ENCODE data around the gene LASP1NB.
"Not testable (repeated sequence)": the region's sequence is repeated elsewhere in the genome, so short reads cannot be mapped to it uniquely, and the experiment has no call there.

The LASP1NB gene

DNA sequence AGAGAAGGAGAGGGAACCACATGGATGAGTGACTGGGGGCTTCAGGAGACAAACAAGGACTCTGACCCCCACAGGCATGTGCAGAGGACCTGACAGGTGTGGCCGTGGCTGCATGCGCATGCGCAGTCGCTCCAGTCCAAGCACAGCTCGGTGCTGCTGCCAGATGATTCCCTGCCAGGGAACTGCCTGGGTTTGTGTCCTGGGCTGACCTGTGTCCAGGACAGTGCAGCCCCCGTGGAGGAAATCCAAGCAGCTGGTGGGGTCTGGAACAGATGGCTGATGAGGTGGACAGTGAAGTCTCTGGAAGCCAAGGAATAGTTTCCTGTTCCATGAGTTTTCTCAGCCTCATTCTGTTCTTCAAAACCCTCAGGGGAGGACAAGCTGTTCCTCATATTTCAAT is 28.2 kb upstream of the LASP1NB start:
- DNase-seq (ENCODE audit: low spot score) = no peak

DNA sequence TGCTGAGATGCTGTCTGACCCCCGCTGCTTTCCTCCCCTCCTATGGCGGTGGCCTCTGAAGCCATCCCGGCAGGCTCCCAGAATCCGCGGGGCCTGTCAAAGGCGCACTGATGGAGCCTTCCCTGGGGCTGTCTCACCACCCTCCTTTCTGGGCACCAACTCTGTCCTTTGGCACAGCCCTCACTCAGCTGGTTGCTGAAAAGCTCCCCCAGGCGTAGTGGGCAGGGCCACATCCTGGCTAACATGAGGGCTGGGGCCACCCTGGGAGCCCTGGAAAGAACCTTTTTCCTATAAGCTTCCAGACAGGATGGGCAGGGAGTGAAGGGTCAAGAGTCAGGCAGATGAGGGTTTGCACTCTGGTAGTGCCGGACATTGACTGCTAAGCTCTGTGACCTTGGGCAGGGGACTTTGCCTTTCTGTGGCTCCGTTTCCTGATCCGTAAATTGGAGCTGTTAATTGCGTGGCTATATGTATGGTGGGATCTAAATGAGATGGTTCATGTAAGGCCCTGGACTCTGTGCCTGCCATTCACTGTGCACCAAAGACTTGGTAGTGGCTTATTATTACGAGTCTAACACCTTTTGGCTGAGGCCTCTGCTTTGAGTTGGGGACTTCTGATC is 27.6 kb upstream of the LASP1NB start:
- no peak for DNase-seq (ENCODE audit: low spot score)

- no peak for DNase-seq (ENCODE audit: low spot score)
Measured at GRCh38 chr17:38898291-38898679, 27.1 kb upstream of the LASP1NB start.

GRCh38 chr17:38898812-38899348 is 26.5 kb upstream of the LASP1NB start:
- no peak for DNase-seq (ENCODE audit: low spot score)

DNA sequence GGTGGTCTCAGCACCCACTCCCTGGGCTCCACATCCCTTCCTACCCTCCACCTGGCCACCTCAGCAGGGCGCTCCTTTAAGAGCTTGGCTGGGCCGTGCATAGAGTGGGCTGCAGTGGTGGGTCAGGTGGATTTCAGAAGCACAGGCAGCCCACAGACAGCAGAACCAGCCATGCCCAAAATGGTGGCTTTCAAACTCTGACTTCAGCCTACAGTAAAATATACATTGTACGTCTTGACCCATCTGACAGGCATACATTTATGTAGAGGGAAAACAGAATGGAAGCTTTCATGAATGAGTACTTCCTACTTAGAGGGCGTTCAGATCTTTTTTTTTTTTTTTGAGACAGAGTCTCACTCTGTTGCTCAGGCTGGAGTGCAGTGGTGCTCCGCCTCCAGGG is 26.0 kb upstream of the LASP1NB start:
- no peak for DNase-seq (ENCODE audit: low spot score)

GRCh38 chr17:38900978-38901656 is 24.3 kb upstream of the LASP1NB start:
- no peak for DNase-seq (ENCODE audit: low spot score)

- DNase-seq (ENCODE audit: low spot score) = no peak
Measured at GRCh38 chr17:38903404-38903803, 22.0 kb upstream of the LASP1NB start.

- no peak for DNase-seq (ENCODE audit: low spot score)
Measured at GRCh38 chr17:38904892-38905291, 20.5 kb upstream of the LASP1NB start.

DNA sequence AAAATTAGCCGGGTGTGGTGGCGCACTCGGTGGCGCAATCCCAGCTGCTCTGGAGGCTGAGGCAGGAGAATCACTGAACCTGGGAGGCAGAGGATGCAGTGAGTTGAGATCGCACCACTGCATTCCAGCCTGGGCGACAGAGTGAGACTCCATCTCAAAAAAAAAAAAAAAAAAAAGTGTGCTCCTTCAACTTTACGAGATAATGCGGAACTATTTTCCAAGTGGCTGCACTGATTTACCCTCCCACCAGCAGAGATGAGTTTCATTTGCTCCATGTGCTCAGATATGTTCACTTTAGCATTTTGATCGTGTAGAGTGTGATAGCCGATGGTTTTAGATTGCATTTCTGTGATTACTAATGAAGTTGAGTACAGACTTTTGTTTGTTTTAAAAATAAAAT is 20.0 kb upstream of the LASP1NB start:
- no peak for DNase-seq (ENCODE audit: low spot score)

- no peak for DNase-seq (ENCODE audit: low spot score)
Measured at GRCh38 chr17:38906460-38907228, 18.8 kb upstream of the LASP1NB start.

GRCh38 chr17:38907930-38908675 is 17.3 kb upstream of the LASP1NB start:
- no peak for DNase-seq (ENCODE audit: low spot score)

- no peak for DNase-seq (ENCODE audit: low spot score)
Measured at GRCh38 chr17:38908676-38909181, 16.7 kb upstream of the LASP1NB start.

DNA sequence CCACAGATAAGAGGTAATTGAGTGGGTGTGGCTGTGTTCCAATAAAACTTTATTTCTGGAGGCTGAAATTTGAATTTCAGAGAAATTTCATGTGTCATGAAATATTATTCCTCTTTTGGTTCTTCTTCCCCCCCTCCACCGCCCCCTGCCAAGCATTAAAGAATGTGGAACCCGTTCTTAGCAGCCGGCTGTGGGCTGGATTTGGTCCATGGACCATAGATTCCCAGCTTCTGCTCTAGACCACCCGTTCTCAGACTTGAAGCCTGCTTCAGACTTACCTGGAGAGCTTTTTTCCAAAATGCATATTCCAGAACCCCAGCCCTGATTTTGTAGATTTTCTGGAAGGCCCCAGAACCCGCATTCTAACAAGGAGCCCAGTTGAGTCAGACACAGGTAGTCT is 15.1 kb upstream of the LASP1NB start:
- no peak for DNase-seq (ENCODE audit: low spot score)

DNA sequence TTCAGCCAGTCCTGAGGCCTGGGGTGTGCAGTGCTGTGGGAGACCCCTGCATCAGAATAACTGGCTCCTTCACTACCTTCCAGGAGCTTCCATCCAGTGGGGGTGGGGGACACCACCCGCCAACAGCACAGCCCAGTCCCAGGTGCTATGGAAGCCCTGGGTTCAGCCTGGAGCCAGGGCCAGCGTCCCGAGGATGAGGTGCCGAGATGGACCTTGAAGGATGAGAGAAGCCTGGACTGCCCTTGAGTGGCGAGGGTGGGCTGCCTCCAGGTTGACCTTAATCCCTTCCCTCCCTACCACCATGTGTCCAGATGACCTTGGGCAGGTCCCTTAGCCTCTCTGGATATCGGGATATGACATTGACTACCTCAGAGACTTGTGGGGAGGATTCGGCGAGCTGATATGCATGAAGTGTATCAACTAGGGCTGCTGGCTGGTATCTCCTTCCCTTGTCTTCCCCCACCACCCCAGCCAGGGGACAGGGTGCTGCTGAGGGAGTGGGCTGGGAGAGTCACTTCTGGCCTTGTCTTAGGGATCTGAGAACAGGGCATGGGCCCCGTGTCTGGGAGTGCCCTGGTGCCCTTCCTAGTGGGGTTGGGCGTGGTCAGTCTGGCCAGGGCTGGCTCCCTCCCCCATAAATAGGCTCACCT is 14.2 kb upstream of the LASP1NB start:
- DNase-seq (ENCODE audit: low spot score) = no peak

DNA sequence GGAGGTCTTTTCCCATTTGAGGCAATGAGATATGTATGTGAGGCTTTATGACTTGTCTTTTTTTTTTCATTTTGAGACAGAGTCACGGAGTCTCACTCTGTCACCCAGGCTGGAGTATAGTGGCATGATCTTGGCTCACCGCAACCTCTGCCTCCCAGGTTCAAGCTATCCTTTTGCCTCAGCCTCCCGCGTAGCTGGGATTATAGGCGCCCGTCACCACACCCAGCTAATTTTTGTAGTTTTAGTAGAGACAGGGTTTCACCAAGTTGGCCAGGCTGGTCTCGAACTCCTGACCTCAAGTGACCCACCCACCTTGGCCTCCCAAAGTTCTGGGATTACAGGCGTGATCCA is 13.7 kb upstream of the LASP1NB start:
- not testable (repeated sequence) for DNase-seq (ENCODE audit: low spot score)

- no peak for DNase-seq (ENCODE audit: low spot score)
Measured at GRCh38 chr17:38912221-38912813, 13.1 kb upstream of the LASP1NB start.

GRCh38 chr17:38914741-38915638 is 10.4 kb upstream of the LASP1NB start:
- no peak for DNase-seq (ENCODE audit: low spot score)

GRCh38 chr17:38915639-38915995 is 9.8 kb upstream of the LASP1NB start:
- no peak for DNase-seq (ENCODE audit: low spot score)

GRCh38 chr17:38916771-38917170 is 8.6 kb upstream of the LASP1NB start:
- no peak for DNase-seq (ENCODE audit: low spot score)

GRCh38 chr17:38917259-38917658 is 8.2 kb upstream of the LASP1NB start:
- DNase-seq (ENCODE audit: low spot score) = no peak

Measured in globus pallidus (tissue), 1 donor.